HG03045 (cell line): ENCODE measurements around the gene POR.
"Not testable (repeated sequence)": the region's sequence is repeated elsewhere in the genome, so short reads cannot be mapped to it uniquely, and the experiment has no call there.

Experiments
- ATAC-seq: cut with Tn5 transposase; IDR thresholded peaks from one replicate; pipeline ENCODE4 v1.9.1; 2021; ENCODE audit warnings: mild to moderate bottlenecking, moderate library complexity; ENCODE audit not compliant: unreplicated experiment

Gene POR

GRCh38 chr7:76016191-76016947 is 101.4 kb downstream of the POR start:
- ATAC-seq, result no peak

GRCh38 chr7:76018520-76018919 is 103.6 kb downstream of the POR start:
- ATAC-seq, result not testable (repeated sequence)

GRCh38 chr7:76020031-76020714 is 105.2 kb downstream of the POR start:
- no peak for ATAC-seq

- no peak for ATAC-seq
These were observed 107.2 kb downstream of the POR start for GRCh38 chr7:76022026-76022780.

- no peak for ATAC-seq
These were observed 108.0 kb downstream of the POR start for GRCh38 chr7:76023002-76023401.

GRCh38 chr7:76029682-76030081 is 114.7 kb downstream of the POR start:
- not testable (repeated sequence) for ATAC-seq

GRCh38 chr7:76031964-76032363 is 117.0 kb downstream of the POR start:
- ATAC-seq, result no peak
